ENCODE results near the gene HLA-DRB1.
"Not testable (repeated sequence)": the region's sequence is repeated elsewhere in the genome, so short reads cannot be mapped to it uniquely, and the experiment has no call there.

The HLA-DRB1 gene

GRCh38 chr6:32558426-32559057 is 31.1 kb downstream of the HLA-DRB1 start:
- DNase-seq, result no peak
- TF ChIP-seq POLR2A (IDR thresholded peaks at IDR 0.05; ENCODE audit: low read length) (no peak), GATA1 (IDR thresholded peaks at IDR 0.05; ENCODE audit: low read depth, low read length) (no peak)

GRCh38 chr6:32554116-32554965 is 35.3 kb downstream of the HLA-DRB1 start:
- DNase-seq, result no peak
- no peak for TF ChIP-seq GATA1 (IDR thresholded peaks at IDR 0.05; ENCODE audit: low read depth, low read length)

DNA sequence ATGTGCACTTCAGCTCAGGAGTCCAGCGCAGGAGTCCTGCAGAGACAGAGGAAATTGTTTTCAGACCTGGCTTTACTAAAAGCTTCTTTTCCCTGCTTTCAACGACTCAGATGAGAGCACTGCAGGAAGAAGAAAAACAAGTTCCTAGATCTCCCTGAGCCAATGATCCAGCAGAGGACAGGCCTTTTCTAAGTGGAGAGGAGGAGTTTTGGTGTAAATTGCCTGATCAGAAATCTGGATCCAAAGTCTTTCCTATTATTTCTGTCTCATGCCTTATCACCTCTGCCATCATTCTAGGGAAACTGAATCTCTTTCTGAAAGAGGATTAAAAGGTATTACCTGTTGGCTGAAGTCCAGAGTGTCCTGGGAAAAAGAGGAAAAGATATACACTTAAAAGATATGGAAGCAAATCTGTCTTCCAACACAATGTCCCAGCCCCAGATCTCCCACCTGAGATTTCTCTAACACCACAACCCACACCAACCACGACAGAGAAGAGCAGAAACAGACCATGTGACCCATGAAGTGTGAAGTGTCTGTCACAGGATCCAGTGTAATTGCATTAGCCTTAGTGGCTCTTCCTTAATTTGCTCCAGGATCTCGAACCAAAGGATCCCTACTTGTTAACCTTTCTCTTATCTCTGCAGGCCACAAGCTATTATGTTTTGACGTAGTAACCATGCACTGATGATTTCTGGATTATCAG is 36.5 kb downstream of the HLA-DRB1 start:
- TF ChIP-seq POLR2A (IDR thresholded peaks at IDR 0.05; ENCODE audit: low read length), result no peak
- no peak for TF ChIP-seq GATA1 (IDR thresholded peaks at IDR 0.05; ENCODE audit: low read depth, low read length)
- DNase-seq, result no peak

DNA sequence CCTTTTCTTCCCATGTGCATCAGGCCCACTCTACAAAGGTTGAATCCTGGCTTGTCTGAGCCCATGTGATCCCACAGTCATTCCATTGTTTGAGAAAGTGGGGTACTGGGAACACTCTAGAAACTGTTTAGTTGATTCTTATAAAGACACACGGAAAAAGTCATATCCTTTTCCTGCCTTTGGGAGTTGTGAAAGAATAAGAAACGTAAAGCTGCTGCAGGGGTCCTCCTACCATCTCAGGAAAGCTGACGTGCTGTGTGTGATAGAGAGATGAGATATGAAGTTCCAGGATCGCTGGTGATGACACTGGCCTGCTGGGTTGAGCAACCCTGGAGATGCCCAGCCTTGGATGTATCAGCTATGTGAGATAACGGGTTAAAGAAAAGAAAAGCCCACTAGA is 38.2 kb downstream of the HLA-DRB1 start:
- no peak for DNase-seq
- TF ChIP-seq GATA1 (IDR thresholded peaks at IDR 0.05; ENCODE audit: low read depth, low read length) (no peak), POLR2A (IDR thresholded peaks at IDR 0.05; ENCODE audit: low read length) (no peak)

GRCh38 chr6:32539839-32540238 is 49.8 kb downstream of the HLA-DRB1 start:
- DNase-seq, result no peak
- TF ChIP-seq POLR2A (IDR thresholded peaks at IDR 0.05; ENCODE audit: low read length), result no peak

DNA sequence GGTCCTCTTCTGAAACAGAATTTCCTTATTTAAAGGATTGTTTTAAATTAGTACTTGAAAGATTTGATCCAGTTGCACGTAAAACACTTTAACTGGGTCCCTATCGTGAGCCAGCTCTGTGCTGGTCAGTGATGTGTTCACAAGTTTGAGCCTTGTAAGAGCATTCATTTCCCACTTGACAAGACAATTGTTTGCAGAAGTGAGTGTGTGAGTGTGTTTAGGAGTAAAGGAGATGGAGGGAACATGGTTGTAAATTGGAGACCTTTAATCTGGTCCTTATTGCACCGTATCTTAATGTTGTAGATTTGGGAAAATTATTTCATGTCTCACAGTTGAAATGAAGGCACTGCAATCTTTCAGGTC is 59.2 kb downstream of the HLA-DRB1 start:
- not testable (repeated sequence) for DNase-seq

DNA sequence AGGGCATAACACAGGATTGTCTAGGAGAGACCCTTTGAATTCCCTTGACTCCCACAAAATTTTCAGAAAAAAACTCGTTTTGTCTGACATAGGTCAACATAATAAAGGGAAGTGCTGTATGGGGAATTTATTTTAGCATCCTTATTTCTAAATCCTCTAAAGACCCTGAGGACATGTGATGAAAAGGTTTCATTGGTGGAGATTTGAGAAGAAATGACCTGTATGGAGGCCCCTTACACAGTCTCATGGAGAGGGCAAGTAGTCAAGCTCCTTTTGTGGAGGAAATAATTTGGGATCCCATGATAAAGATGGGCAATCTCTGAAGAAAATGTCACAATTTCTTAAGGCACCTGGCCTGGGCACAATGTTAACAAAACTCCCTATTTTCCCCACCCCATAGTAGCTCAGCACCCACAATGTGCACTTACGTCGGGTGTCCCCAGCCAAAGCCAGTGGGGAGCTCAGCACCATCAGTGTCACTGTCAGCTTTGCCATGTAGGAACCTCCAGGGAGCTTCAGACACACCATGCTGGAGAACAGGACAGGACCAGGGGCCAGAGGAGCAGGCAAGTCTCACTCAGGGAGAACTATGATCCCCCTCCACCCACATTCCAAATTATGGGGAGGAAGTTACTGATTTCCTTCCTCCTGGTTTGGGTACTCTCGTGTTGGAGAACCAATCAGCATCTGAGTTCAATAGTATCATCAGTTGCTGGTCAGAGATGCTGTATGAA is 59.8 kb downstream of the HLA-DRB1 start, which contains the start of gene HLA-DRB5:
TSS of gene HLA-DRB5 (minus strand) at position 591 of the 734 bp plus-strand sequence. CDS start at position 528, 63 bp downstream.
- DNase-seq, result no peak
- TF ChIP-seq GATA1 (IDR thresholded peaks at IDR 0.05; ENCODE audit: low read depth, low read length) (no peak), POLR2A (IDR thresholded peaks at IDR 0.05; ENCODE audit: low read length) (no peak)

Data from erythroblast (primary cell).